ENCODE results near the gene ZNF664.

ZNF664 gene

DNA sequence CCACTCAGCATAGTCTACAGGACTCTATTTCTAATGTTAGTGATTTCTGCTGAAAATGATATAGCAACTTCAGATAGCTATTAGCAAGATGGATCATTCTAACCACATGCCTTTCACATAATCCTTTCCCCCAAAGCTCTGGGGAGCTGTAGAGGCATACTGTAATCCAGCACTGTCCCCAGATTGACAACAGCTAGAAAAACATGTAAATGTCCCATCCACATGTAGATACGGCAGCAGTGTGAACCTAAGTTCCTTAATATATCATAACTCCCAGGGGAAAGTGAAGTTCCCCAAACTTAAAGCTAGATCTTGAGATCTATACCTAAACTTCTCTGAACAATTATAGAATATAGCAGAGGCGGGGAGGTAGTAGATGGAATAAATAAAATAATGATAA lies 14.0 kb downstream of the ZNF664 start:
- no peak for DNase-seq (ENCODE audit: low read depth in 1 of 2, low spot score in 1 of 2)

DNA sequence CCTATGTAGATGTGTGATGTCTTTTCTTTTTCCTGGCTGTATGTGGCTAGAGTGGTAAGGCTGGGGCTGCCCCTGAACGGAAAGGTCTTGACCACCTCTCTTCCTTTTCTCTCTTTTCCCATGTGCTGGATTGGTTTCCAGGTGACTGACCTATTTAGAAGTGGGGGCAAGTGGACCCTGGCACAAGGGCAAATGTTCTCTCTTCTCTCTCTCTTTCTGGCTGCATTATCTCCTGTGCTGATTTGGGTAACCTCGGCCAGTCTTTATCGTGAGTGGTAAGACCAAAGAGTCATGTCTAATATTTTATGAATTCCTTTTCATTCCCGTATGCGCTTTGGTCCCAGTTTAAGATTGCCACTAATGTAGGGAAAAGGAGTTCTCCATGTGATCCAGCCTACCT lies 16.2 kb downstream of the ZNF664 start:
- DNase-seq (ENCODE audit: low read depth in 1 of 2, low spot score in 1 of 2) = no peak

DNA sequence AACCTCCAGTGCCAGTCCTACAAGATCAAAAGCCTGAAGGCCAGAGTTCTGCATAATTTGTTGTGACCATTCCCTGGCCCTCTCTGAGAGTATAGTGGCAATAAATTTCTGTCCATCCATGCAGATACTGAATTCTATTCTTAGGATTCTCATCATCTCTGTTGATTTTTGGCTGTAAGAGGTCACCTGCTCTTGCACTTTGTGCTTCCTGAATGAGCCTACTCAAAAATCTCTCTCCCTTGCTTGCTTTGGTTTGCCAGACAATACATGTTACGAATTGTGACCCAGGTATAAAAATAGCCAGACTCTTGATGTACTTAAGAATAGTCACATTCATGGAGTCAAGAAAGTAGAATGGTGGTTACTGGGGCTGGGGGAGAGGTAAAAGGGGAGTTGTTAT lies 16.7 kb downstream of the ZNF664 start:
- no peak for DNase-seq (ENCODE audit: low read depth in 1 of 2, low spot score in 1 of 2)

DNA sequence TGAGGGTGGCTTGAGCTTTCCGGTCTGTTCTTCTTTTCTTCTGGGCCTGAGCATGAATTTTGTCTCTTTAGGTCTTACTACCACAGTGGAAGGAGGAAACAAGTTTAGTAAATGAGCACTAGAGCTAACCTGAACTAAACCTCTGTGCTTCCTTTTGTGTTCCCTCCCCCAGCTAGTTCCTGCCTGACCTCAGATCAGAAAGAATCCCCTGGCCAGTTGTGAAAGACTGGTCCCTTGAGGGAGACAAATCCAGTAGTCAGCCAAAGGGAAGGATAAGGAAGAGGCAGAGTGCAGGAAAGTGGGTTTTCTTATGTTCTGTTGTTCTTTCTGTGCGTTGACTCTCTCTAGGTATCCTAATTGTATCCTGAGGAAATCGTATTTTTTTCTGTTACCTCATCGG lies 17.5 kb downstream of the ZNF664 start:
- no peak for DNase-seq (ENCODE audit: low read depth in 1 of 2, low spot score in 1 of 2)

DNA sequence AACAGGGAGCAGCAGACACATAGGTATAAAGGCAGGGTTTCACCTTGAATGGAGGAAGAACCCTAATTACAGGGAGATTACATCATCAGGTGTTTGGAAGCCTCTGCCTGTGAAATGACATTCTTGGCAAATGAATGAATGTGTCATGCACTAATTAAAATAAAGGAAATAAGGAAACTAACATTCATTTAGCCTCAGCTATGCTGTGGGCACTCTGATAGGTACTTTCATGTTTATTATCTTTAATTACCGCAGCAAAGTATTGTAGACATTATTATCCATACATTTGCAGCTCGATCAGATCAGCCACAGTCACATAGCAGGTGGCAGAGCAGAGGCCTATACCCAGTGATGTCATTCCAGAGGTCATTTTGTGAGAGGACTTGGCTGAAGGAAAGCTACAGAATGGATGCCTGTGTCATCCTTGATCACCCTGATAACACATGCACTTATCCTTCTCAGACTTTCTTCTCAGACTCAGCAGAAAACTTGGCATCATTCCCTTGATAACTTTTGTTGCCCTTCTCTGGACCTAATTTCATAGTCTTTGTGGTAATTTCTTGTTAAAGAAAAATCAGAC lies 18.4 kb downstream of the ZNF664 start:
- DNase-seq (ENCODE audit: low read depth in 1 of 2, low spot score in 1 of 2) = no peak

DNA sequence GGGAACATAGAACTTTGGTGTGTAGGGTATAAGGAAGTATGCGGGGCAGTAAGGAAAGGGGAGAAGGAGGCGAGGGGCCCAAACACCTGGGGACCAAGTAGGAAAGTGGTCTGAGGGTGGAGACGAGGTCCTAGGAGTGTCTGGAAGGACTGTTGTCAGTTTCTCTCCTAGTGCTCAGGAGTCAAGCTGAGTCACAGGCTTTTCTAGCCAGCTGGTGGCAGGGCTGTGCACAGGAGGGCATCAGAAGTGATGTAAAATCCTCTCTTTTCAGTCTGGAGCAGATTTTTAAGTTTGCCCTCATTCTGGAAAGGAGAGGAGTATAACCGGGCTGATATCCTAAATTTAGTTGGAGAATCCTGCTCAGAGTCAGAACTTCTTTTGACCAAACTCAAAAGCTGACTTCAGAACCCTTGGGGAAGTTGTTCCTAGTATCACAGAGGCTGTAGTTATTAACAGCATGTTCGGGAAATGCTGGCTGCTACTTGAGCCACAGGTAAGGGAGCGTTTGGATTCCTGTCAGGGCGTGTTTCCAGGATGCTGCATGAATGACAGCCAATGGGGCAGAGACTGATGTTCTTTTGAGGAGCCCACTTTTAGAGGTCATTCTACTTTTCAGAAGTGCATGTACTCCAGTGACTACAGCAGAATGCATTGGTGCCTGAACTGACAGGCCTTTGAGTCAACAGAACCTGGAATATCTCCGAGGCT lies 19.3 kb downstream of the ZNF664 start:
- no peak for DNase-seq (ENCODE audit: low read depth in 1 of 2, low spot score in 1 of 2)

DNA sequence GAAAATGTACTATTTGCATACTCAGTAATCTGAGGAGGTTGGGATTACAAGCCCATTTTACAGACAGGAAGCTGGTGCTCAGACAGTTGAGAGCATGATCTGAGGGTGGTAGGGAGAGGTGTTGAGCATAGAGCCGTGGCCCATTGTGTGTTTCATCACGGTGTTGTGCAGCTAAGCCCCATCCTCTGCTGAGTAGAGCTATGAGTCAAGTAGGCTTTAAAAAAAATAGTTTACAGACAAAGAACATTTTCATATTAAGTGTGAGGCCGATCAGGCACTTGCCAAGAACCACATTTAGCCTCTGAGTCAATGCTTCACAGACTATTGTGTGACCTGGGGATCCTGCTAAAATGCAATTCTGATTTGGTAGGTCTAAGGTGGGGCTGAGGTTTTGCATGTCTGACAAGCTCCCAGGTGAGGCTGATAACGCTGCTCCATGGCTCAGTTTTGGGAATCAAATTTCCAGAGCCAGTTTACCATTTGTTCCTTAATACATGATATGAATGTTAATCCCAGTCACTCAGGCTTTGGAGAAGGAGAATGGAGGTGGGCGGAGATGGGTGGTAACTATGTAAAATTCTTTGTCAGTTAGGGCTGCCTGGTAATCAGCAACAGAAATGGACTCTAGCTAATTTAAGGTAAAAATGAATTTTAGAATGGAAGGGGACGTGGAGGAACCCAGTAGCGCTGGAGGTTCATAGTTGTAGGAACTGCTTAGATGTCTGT lies 22.2 kb downstream of the ZNF664 start:
- DNase-seq (ENCODE audit: low read depth in 1 of 2, low spot score in 1 of 2) = no peak

DNA sequence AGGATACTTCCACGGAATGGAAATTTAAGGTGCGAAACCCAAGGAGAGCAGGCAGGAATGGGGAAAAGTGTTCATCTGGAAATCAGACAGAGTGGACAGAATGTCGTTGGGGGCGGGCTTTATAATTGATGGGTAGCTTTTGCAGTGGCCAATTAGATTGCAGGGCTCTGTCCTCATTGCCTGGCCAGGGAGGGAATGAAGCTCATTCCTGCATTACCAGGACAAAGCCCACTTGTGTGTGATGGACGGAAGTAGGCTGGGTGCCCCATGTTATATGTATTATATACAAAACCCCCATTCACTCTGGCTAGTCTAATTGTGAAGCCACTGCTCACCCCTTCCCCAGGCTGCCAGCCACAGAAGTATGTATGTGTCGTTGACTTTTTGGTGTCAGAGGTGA lies 23.6 kb downstream of the ZNF664 start:
- DNase-seq (ENCODE audit: low read depth in 1 of 2, low spot score in 1 of 2) = no peak

DNA sequence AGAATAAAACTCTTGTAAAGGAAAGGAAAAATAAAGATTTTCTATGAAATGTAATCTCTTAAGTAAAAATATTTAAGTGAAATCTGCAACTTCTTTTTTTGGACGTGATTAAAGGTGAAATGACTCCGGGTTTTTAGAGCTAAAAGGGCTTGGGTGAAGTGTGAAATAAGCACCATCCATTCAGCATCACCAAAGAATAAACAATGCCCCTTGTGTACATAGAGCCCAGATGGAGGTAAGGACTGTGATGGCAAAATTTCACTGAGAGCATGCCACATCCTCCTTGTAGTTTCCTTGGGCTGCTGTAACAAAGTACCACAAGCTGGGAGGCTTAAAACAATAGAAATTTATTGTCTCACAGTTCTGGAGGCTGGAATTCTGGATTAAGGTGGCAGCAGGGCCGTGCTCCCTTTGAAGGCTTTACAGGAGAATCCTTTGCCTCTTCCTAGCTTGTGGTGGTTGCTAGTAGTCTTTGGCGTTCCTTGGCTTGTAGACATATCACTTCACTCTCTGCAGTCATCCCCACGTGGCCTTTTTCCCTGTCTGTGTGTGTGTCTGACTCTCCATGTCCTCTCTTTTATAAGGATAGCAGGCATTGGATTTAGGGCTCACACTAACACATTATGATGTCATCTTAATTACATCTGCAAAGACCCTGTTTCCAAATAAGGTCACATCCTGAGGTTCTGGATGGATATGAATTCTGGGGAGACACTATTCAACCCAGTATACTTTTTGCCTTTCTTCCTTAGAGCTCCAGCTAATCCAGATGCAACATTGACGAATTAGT lies 24.2 kb downstream of the ZNF664 start:
- DNase-seq (ENCODE audit: low read depth in 1 of 2, low spot score in 1 of 2) = no peak

DNA sequence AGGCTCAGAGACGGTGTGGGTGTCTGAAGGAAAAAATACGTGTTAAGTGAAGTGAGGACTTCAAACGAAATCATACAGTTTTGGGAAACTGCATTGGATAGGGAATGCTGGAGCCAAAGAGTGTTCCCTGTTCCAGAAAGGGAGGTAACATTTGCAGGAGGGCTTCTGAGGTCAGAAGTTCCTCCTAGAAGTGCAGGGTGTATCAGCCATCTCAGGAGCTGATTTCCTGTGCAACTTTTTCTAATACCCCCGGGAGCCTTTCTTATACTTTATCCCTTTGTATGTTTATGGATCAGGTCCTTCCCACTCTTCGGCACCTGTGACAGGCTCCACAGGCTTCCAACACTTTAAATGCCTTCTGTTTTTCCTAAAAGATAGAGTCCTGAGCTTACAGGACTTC lies 24.9 kb downstream of the ZNF664 start:
- DNase-seq (ENCODE audit: low read depth in 1 of 2, low spot score in 1 of 2) = no peak

DNA sequence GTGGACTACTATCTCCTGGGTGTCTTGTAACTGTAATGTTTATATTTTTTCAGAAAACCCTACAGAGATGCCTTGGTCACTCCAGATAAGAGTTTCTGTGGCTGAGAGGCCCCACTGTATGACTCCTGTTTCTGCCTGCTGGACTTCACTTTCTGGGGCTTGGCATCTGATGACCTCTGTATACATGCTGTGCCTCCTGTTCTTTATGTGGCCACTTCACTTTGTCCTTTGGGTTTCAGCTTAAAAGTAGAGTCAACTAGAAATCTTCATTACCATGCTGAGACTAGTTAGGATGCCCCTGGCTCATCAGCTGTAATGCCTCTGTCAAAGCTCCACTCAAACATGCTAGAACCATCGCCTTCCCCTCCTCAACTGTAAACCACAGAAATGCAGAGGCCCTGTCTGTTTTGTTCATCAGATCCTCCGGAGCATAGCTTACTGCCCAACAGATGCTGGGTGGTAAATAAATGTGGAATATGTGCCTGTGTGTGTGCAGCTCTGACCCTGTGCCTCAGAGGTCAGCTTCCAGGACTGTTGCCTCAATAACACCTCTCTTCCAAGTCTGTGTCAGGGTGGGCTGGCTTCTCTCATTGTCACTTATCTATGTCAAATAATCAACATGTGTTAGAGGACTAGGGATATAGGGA lies 25.5 kb downstream of the ZNF664 start:
- no peak for DNase-seq (ENCODE audit: low read depth in 1 of 2, low spot score in 1 of 2)

DNA sequence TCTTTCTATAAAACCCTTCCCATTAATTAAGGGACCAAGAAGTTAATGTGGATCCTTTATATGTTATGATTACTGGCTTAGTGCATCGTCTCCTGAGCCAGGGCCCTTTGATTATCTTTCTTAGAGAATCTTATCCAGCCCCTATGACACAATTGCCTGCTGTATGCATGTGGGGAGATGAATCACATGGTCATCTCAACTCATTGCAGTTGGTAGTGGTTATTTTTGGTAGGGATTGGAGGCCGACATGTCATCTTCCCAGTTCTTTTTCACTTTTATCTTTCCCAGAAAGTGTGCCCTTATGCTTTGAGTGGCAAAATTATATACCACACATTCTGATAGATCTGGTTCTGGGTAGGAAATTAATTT lies 26.0 kb downstream of the ZNF664 start:
- DNase-seq (ENCODE audit: low read depth in 1 of 2, low spot score in 1 of 2) = no peak

DNA sequence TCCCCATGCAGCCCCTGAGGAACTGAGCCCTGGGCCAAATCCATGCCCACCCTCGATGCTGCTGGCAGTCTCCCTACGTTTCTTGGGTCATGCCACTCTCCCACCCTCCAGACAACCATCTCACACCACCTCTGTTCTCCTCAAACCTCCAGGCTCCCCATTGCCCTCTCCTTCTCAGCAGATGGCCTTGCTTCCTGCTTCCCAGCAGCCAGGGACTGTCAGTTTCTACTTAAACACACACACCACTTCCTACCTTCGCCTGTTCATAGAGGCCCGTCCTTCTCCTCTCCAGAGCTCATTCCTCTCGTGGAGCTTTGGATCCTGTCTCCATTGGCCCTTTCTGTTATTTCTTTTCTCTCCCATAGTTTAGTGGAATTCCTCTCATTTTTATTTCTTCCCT lies 27.1 kb downstream of the ZNF664 start:
- DNase-seq (ENCODE audit: low read depth in 1 of 2, low spot score in 1 of 2) = no peak

DNA sequence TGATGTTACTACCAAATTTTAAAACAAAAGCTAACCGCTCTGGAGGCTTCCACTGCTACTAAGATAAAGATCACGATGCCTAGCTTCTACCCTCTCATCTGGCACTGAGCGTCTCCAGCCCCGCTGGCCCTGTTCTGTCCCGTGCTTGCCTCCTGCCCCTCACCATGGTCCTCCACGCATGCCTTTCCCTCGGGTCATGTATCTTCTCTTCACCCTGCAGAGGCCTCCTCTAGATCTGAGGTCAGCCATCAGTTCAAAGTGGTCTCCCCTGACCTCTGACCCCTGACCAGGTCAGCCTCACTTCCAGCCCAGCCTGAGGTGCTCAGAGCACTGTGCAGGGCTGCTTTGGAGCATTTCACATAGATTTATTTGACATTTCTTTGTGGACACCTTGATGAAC lies 28.3 kb downstream of the ZNF664 start:
- DNase-seq (ENCODE audit: low read depth in 1 of 2, low spot score in 1 of 2) = no peak

DNA sequence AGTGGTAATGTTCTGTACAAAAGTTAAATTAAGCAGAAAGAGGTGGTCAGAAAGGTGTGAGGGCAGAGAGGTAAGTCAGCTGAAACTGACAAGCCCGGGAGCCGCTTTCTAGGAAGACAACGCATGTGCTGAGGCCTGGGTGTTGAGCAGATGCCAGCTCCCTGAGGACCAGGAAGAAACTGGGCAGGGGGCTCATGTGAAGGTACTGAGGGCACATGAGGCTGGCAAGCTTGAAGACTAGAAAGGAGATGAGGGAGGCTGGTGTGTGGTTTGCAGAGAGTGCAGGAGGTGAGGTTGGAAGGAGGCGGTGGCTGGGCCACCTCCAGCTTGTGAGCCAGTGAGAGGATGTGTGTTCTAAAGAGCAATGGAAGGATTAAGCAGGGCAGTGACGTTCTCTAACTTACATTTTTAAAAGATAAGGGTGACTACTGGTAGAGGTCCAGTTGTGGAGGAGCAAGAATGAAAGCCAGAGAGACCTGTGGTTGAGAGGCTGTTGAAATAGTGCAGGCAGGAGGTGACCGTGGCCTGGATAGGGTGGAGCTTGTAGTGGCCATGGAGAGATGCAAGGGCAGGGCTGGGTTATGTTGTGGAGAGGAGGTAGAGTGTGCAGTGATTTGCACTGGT lies 29.1 kb downstream of the ZNF664 start:
- DNase-seq (ENCODE audit: low read depth in 1 of 2, low spot score in 1 of 2) = no peak

DNA sequence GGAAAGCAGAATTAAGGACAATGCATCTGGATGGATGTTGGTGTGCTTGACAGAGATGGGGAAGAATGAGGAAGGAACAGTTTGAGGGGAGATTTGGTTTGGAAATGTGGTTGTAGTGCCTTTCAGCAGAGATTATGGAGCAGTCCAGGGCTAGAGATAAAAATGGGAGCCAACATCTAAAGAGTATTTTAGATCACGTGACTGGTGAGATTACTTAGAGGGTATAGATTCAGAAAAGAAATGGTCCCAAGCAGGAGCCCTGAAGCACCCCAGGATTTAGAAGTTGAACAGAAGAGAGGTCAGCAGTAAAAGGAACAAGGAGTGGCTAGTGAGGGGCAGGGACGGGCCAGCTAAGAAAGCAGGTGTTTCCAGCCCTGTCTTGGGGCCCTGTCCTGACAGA lies 29.6 kb downstream of the ZNF664 start:
- DNase-seq (ENCODE audit: low read depth in 1 of 2, low spot score in 1 of 2) = no peak

DNA sequence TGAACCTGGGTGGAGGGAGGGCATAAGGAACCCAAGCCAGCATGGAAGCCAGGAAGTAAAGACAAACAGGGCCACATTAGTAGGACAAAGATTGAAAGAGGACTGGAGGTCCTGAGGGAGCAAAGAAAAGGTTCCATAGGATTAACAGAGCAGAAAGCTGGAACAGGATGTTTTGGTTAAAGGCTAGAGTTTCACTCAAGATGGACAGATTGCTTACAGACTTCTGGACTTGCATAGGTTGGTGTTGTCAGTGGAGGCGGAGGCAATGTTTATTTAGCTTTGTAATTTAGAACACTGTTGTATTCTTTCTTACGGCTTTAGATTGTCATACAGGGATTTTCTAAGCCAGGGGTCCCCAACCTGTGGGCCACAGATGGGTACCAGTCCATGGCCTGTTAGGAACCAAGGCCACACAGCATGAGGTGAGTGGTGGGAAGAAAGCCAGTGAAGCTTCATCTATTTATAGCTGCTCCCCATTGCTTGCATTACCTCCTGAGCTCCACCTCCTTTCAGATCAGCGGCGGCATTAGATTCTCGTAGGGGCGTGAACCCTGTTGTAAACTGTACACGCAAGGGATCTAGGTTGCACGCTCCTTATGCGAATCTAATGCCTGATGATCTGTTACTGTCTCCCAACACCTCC lies 31.3 kb downstream of the ZNF664 start:
- no peak for DNase-seq (ENCODE audit: low read depth in 1 of 2, low spot score in 1 of 2)

DNA sequence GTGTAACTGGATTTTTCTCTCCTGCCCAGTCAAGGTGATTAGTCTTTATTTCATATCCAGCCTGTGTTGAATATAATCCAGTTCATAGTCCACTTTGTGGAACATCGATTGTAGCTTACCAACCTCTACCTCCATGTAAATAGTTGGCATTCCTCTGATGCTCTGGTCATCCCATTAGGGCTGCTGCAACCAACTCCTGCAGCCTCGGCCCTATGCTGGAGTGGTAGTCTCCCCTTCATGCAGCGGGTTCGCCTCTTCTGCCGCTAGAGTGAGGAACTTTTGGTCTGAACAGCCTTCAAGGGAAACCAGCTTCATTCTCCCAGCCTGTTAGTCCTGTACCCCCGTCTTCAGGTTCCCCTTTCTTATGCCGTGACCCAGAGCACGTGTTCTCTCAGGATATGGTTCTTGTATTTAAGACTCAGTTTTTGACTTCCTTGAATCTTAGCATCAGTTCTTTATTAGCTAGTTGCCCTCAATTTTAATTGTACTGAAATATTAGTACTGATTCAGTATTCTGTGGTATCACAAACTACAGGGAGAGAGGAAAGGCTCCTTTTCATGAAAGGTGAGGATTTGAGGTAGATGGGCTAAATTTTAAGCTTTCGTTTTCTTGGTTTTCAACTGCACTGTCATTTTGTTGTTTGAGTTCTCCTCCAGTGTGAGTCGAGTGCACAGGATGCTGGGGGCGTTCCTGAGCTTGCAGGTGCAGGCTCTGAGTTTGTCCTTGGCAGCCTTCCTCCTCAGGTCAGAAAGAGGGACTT lies 33.2 kb downstream of the ZNF664 start:
- no peak for DNase-seq (ENCODE audit: low read depth in 1 of 2, low spot score in 1 of 2)

DNA sequence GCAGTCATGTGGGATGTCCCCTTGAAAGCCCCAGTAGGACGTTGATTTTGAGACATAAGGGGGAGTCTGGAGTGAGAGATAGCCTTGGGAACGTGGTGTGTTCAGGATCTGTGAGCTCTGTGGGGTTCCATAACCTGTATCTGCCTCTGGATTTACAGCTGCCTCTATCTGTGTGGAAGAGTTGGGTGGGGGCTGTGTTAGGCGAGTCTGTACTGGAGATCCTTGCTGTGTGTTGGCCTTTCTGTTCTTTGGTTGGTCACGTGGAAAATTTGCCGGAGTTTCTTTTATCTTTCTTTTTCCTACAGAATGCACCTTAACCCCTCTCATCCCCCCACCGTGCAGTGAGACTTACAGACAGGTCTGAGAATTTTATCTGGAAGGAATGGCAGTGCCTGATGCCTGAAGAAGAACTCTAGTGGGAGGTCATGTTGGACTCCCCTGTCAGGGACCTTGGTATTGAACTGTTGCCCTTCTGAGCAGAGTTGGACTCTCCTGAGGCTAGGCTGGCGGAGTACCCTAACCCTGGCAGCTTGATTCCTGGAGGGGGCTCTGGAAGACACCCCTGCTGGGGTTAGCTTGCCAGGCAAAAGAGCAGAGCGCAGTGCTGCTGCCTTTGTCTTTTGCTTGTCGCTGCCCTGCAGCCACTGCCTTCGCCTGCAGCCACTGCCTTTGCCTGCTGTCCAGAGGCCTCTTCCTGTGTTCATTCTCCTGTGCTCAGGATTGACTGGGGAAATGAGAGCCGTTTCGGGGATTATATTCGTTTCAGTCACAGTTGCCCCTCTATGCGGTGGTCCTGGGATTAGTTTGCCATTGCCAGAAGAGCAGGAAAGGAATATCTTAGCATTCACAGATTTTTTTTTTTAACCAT lies 34.1 kb downstream of the ZNF664 start:
- DNase-seq (ENCODE audit: low read depth in 1 of 2, low spot score in 1 of 2) = no peak
